ENCODE measurements around the gene CFAP251.

DNA sequence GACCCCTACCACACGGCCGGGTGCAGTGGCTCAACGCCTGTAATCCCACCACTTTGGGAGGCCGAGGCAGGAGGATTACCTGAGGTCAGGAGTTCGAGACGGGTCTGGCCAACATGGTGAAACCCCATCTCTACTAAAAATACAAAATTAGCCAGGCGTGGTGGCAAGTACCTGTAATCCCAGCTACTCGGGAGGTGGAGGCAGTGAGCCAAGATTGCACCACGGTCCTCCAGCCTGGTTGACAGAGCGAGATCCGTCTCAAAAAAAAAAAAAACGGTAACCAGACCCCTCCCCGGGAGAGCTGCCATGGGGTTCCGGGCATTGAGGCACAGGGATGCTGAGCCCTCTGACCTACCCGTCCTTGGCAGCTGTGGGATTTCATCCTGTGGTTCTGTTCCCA lies 125.1 kb downstream of the CFAP251 start:
- TF ChIP-seq CTCF (IDR thresholded peaks at IDR 0.05) (no peak), POLR2A (IDR thresholded peaks at IDR 0.05) (no peak)

Data from lower leg skin (tissue), 3 donors.